K562 (cell line): ENCODE results near the gene MORC4.

Experiments used
- EHMT2 ChIP-seq: fragments of 450-650 bp; IDR thresholded peaks from 2 replicates; pipeline ENCODE4 v1.6.1; 2018; ENCODE audit warnings: antibody characterized with exemption
- TF ChIP-seq, protein P1 (sequence below), 3 experiments: IDR thresholded peaks in 2 of 3; conservative IDR thresholded peaks in 1 of 3; 2 replicates each; pipeline ENCODE4 v1.5.1; 2011 to 2012; ENCODE audit warnings: low read length in 3 of 3, mild to moderate bottlenecking in 3 of 3, control low read depth in 2 of 3, improper control_type of control experiment in 1 of 3, inconsistent platforms in 1 of 3, low read depth in 1 of 3, mixed read lengths in 1 of 3, moderate library complexity in 1 of 3; ENCODE audit not compliant: insufficient read depth in 2 of 3

GRCh38 chrX:106951230-106951629 lies 48.8 kb downstream of the MORC4 start:
- TF ChIP-seq EHMT2 = no peak
- TF ChIP-seq, protein P1, sequence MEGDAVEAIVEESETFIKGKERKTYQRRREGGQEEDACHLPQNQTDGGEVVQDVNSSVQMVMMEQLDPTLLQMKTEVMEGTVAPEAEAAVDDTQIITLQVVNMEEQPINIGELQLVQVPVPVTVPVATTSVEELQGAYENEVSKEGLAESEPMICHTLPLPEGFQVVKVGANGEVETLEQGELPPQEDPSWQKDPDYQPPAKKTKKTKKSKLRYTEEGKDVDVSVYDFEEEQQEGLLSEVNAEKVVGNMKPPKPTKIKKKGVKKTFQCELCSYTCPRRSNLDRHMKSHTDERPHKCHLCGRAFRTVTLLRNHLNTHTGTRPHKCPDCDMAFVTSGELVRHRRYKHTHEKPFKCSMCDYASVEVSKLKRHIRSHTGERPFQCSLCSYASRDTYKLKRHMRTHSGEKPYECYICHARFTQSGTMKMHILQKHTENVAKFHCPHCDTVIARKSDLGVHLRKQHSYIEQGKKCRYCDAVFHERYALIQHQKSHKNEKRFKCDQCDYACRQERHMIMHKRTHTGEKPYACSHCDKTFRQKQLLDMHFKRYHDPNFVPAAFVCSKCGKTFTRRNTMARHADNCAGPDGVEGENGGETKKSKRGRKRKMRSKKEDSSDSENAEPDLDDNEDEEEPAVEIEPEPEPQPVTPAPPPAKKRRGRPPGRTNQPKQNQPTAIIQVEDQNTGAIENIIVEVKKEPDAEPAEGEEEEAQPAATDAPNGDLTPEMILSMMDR (IDR thresholded peaks at IDR 0.05 in 2 of 3, conservative IDR thresholded peaks at IDR 0.05 in 1 of 3; ENCODE audit: insufficient read depth in 2 of 3, low read depth in 1 of 3, low read length in 3 of 3) = no peak
